MCF 10A (cell line): Measurements from ENCODE around the gene PARVB. TPM values are rescaled to one million over a fixed set of nuclear protein-coding genes. Genes with fewer than 3 reads are reported as not detected.

Experiments
- BruUV-seq: library from RNA; stranded (reverse); fragments of 400-500 nt; replicated peaks from 2 replicates; lab custom pipeline; 2021; lab: Mats Ljungman, UMichigan
- CTCF ChIA-PET: fragments of 300-600 bp; sonication (Branson Sonifier 250); formaldehyde crosslinking; extraction: SDS; loops from one replicate; lab custom pipeline; 2021; ENCODE audit warnings: antibody characterized with exemption, inconsistent platforms; lab: Yijun Ruan, JAX
- POLR2A ChIA-PET: fragments of 300-600, 350-650 bp; sonication (Branson Sonifier 250); formaldehyde crosslinking; extraction: SDS; loops from one replicate; lab custom pipeline; 2020; ENCODE audit warnings: antibody characterized with exemption, inconsistent platforms; lab: Yijun Ruan, JAX
- DNase-seq: peaks from one replicate; pipeline ENCODE4 v3.0.0-alpha.2; 2018; ENCODE audit not compliant: unreplicated experiment
- H3K27ac Mint-ChIP-seq: one replicate; pipeline ENCODE4 v1.8.0; 2022; ENCODE audit warnings: mild to moderate bottlenecking, low read depth, mixed read lengths; ENCODE audit not compliant: unreplicated experiment
- H3K27me3 Mint-ChIP-seq: one replicate; pipeline ENCODE4 v1.8.0; 2022; ENCODE audit warnings: mixed read lengths; ENCODE audit not compliant: insufficient read depth, unreplicated experiment
- H3K36me3 Mint-ChIP-seq: one replicate; pipeline ENCODE4 v1.8.0; 2022; ENCODE audit warnings: mild to moderate bottlenecking, moderate library complexity, mixed read lengths; ENCODE audit not compliant: insufficient read depth, unreplicated experiment
- H3K4me1 Mint-ChIP-seq: one replicate; pipeline ENCODE4 v1.8.0; 2022; ENCODE audit warnings: mixed read lengths; ENCODE audit not compliant: insufficient read depth, unreplicated experiment
- H3K4me3 Mint-ChIP-seq: one replicate; pipeline ENCODE4 v1.8.0; 2022; ENCODE audit warnings: mild to moderate bottlenecking, moderate library complexity, mixed read lengths; ENCODE audit not compliant: unreplicated experiment
- H3K9me3 Mint-ChIP-seq: one replicate; pipeline ENCODE4 v1.8.0; 2022; ENCODE audit warnings: mixed read lengths; ENCODE audit not compliant: unreplicated experiment
- CTCF ChIP-seq: fragments of 200-600 bp; IDR thresholded peaks from one replicate; pipeline ENCODE4 v1.8.0; 2022; ENCODE audit warnings: antibody characterized with exemption, mild to moderate bottlenecking; ENCODE audit not compliant: unreplicated experiment
- intact Hi-C: fragments of 100-400 bp; cut with micrococcal nuclease; formaldehyde crosslinking; loops from 2 replicates; pipeline ENCODE4 v1.14.1; 2022
- total RNA-seq: library from RNA; stranded (reverse); gene quantifications from 2 replicates; pipeline ENCODE4 v1.2.3, GENCODE V29; 2022

Gene PARVB
- total RNA-seq, 1 experiment from 2014 or later: 26.0 TPM

DNA sequence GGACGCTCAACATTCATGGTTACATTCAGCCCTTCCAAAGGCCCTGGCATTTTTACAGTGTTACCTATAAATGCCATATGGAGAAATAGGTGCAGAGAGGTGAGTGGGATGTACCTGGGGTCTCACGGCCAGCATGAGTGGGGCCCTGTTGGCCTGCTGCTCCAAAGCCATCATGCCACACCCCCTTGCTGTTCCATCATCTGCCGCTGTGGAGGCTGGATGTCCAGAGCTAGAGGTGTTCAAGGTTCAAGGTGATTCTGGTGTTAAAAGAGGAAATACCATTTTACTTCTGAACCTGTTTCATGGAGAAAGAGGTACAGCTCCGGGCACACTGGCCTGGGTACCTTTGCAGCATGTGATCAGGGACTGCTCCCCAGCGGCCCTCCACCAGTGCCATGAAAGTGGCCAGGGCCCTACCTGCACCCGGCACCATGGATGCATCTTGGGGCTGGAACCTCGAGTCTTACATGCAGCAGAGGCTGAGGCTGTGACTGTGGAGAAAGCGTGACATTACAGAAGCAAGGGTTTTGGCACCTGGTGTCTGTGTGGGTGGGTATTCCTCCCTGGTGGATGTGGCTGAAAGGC, 68.6 kb downstream of the PARVB start:
- ChIA-PET POLR2A (no interaction called here), CTCF (interaction anchor here (1.2 kb wide), 1 partner anchor 11 kb away, joined by 3 read pairs; no protein-coding TSS in a partner anchor)
- Mint-ChIP-seq H3K27me3 (no peaks in the 10 kb centered on the region), H3K4me3 (no peak overlapping the region), H3K27ac (no peak overlapping the region), H3K36me3 (no peaks in the 10 kb centered on the region), H3K4me1 (peaks cover 8% of the 10 kb centered on the region), H3K9me3 (no peaks in the 10 kb centered on the region)
- intact Hi-C loops: no loop called here
- TF ChIP-seq CTCF: no peak
- BruUV-seq: no TSS peak
- no peak for DNase-seq

DNA sequence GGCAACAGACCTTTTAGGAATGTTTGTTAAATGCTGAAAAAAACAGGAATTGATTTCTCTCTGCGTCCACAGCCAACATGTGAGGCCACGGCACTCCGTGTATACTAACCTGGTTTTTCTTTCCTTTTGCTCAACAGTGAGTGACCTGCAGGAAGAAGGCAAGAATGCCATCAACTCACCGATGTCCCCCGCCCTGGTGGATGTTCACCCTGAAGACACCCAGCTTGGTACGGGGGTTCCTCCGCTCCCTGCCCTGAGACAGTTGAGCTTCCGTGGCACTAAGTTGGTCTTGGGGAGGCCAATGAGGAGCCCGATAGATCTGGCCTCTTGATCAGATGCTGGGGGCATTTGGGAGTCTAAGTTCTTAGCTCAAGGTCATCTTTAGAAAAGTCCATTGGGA, 69.7 kb downstream of the PARVB start:
- no peak for DNase-seq
- H3K27ac Mint-ChIP-seq: no peak overlapping the region
- no peaks in the 10 kb centered on the region for H3K36me3 Mint-ChIP-seq
- no peaks in the 10 kb centered on the region for H3K9me3 Mint-ChIP-seq
- intact Hi-C loops: no loop called here
- BruUV-seq: no TSS peak
- H3K4me1 Mint-ChIP-seq: peaks cover 7% of the 10 kb centered on the region
- no peak overlapping the region for H3K4me3 Mint-ChIP-seq
- CTCF ChIA-PET: interaction anchor here (1.2 to 2.0 kb wide), 3 partner anchors 9 to 101 kb away, joined by 3 to 10 read pairs (median 3); no protein-coding TSS in a partner anchor
- POLR2A ChIA-PET: no interaction called here
- TF ChIP-seq CTCF: no peak
- H3K27me3 Mint-ChIP-seq: no peaks in the 10 kb centered on the region

DNA sequence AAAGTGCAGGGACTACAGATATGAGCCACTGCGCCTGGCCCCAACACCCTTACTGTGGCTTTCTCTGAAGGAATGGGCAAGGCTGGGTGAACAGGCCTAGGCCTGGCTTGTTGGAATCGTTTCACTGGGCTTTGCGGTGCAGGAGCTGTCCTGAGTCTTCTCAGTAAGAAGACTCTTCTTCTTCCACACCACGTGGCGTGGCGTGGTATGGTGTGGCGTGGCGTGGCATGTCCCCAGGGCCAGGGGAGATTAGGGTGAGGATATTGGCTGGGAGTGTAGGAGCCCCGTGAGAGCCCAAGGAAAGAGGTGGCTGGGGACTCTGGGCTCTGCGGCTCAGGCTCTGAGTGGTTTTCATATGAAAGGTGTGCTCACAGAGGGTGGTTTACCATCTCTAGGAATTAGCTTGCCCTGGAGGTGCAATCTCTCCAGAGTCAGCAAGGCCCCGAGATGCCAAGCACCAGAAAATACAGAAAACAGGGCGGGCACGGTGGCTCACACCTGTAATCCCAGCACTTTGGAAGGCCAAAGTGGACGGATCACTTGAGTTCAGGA, 70.7 kb downstream of the PARVB start:
- Mint-ChIP-seq H3K27me3 (no peaks in the 10 kb centered on the region), H3K36me3 (no peaks in the 10 kb centered on the region), H3K9me3 (no peaks in the 10 kb centered on the region), H3K4me1 (no peaks in the 10 kb centered on the region), H3K27ac (no peak overlapping the region), H3K4me3 (no peak overlapping the region)
- CTCF ChIA-PET: interaction anchor here (0.6 to 2.2 kb wide), 5 partner anchors 9 to 987 kb away, joined by 3 to 10 read pairs (median 7); no protein-coding TSS in a partner anchor
- no peak for TF ChIP-seq CTCF
- POLR2A ChIA-PET: no interaction called here
- no peak for DNase-seq
- intact Hi-C loops: no loop called here
- no TSS peak for BruUV-seq

GRCh38 chr22:44096736-44097135, 72.6 kb downstream of the PARVB start:
- CTCF ChIA-PET: interaction anchor here (0.6 to 2.2 kb wide), 3 partner anchors 10 to 734 kb away, joined by 3 to 9 read pairs (median 5); no protein-coding TSS in a partner anchor
- TF ChIP-seq CTCF: no peak
- H3K4me3 Mint-ChIP-seq: no peak overlapping the region
- no peaks in the 10 kb centered on the region for H3K4me1 Mint-ChIP-seq
- no peaks in the 10 kb centered on the region for H3K36me3 Mint-ChIP-seq
- no peaks in the 10 kb centered on the region for H3K9me3 Mint-ChIP-seq
- no peak for DNase-seq
- H3K27me3 Mint-ChIP-seq: no peaks in the 10 kb centered on the region
- BruUV-seq: no TSS peak
- POLR2A ChIA-PET: no interaction called here
- no peak overlapping the region for H3K27ac Mint-ChIP-seq
- intact Hi-C loops: no loop called here
